Activated CD4-positive, alpha-beta T cell treated with anti-CD3 and anti-CD28 coated beads for 36 hours (primary cell): ENCODE measurements around the gene DCLK1. TPM values are rescaled to one million over a fixed set of nuclear protein-coding genes. Genes with fewer than 3 reads are reported as not detected.

Experiments
- ATAC-seq: fragments of 200-7000 bp; cut with Tn5 transposase; one replicate; pipeline ENCODE4 v1.10.0; 2021; ENCODE audit warnings: mild to moderate bottlenecking, moderate library complexity
- CTCF ChIA-PET: fragments of 350-600 bp; sonication (Branson Sonifier 250); formaldehyde crosslinking; loops from one replicate; lab custom pipeline; 2021; ENCODE audit warnings: antibody characterized with exemption; lab: Charles Lee
- POLR2A ChIA-PET: fragments of 350-600 bp; sonication (Branson Sonifier 250); formaldehyde crosslinking; loops from one replicate; lab custom pipeline; 2021; ENCODE audit warnings: antibody characterized with exemption, inconsistent platforms; lab: Charles Lee
- DNase-seq: peaks from one replicate; pipeline ENCODE4 v3.0.0-alpha.2; 2020
- H3K27ac Mint-ChIP-seq: one replicate; pipeline ENCODE4 v1.8.0; 2021; ENCODE audit warnings: mixed read lengths
- H3K27me3 Mint-ChIP-seq: one replicate; pipeline ENCODE4 v1.8.0; 2021; ENCODE audit warnings: mixed read lengths
- H3K36me3 Mint-ChIP-seq: one replicate; pipeline ENCODE4 v1.8.0; 2021; ENCODE audit warnings: low read depth, mixed read lengths
- H3K4me1 Mint-ChIP-seq: one replicate; pipeline ENCODE4 v1.8.0; 2021; ENCODE audit warnings: mixed read lengths
- H3K4me3 Mint-ChIP-seq: one replicate; pipeline ENCODE4 v1.8.0; 2021; ENCODE audit warnings: mild to moderate bottlenecking, moderate library complexity, mixed read lengths
- H3K9me3 Mint-ChIP-seq: one replicate; pipeline ENCODE4 v1.8.0; 2021; ENCODE audit warnings: low read depth, mixed read lengths
- intact Hi-C, 2 experiments: fragments of 100-400 bp; cut with DNase I in 1 of 2; cut with micrococcal nuclease in 1 of 2; formaldehyde crosslinking; loops; one replicate each; pipeline versions ENCODE4 v1.14.2 to v1.15.1; 2022 to 2024; cut with DNase I, micrococcal nuclease
- total RNA-seq, 2 experiments: library from RNA; stranded (reverse); gene quantifications; one replicate each; pipeline ENCODE4 v1.2.3, GENCODE V29; 2021

The DCLK1 gene
- total RNA-seq, 2 experiments from 2014 or later: not detected

GRCh38 chr13:35741657-35742056 is 389.5 kb downstream of the DCLK1 start:
- intact Hi-C loops: no loop called here
- Mint-ChIP-seq H3K4me1 (no peaks in the 10 kb centered on the region), H3K9me3 (no peaks in the 10 kb centered on the region), H3K4me3 (no peak overlapping the region), H3K27ac (no peak overlapping the region), H3K27me3 (peaks cover 2% of the 10 kb centered on the region), H3K36me3 (no peaks in the 10 kb centered on the region)
- POLR2A ChIA-PET: no interaction called here
- CTCF ChIA-PET: no interaction called here
- no peak for ATAC-seq
- DNase-seq: no peak

GRCh38 chr13:35736876-35737275 is 394.3 kb downstream of the DCLK1 start:
- no peak for ATAC-seq
- Mint-ChIP-seq H3K27me3 (peaks cover 2% of the 10 kb centered on the region), H3K36me3 (no peaks in the 10 kb centered on the region), H3K4me1 (no peaks in the 10 kb centered on the region), H3K9me3 (peaks cover 2% of the 10 kb centered on the region), H3K4me3 (no peak overlapping the region), H3K27ac (no peak overlapping the region)
- POLR2A ChIA-PET: no interaction called here
- no peak for DNase-seq
- intact Hi-C loops: no loop called here
- CTCF ChIA-PET: no interaction called here

GRCh38 chr13:35733827-35734226 is 397.4 kb downstream of the DCLK1 start:
- H3K4me3 Mint-ChIP-seq: no peak overlapping the region
- H3K9me3 Mint-ChIP-seq: peaks cover 2% of the 10 kb centered on the region
- no peaks in the 10 kb centered on the region for H3K27me3 Mint-ChIP-seq
- POLR2A ChIA-PET: no interaction called here
- no peak overlapping the region for H3K27ac Mint-ChIP-seq
- CTCF ChIA-PET: no interaction called here
- H3K4me1 Mint-ChIP-seq: no peaks in the 10 kb centered on the region
- ATAC-seq (no peak), DNase-seq (no peak)
- H3K36me3 Mint-ChIP-seq: no peaks in the 10 kb centered on the region
- intact Hi-C loops: no loop called here

- ChIA-PET CTCF (no interaction called here), POLR2A (no interaction called here)
Measured at GRCh38 chr13:35732565-35732964, 398.6 kb downstream of the DCLK1 start.

GRCh38 chr13:35731471-35731870 is 399.7 kb downstream of the DCLK1 start:
- H3K36me3 Mint-ChIP-seq: no peaks in the 10 kb centered on the region
- ChIA-PET CTCF (no interaction called here), POLR2A (no interaction called here)
- H3K4me1 Mint-ChIP-seq: no peaks in the 10 kb centered on the region
- intact Hi-C loops: no loop called here
- no peaks in the 10 kb centered on the region for H3K27me3 Mint-ChIP-seq
- peaks cover 2% of the 10 kb centered on the region for H3K9me3 Mint-ChIP-seq
- H3K4me3 Mint-ChIP-seq: no peak overlapping the region
- no peak for ATAC-seq
- no peak for DNase-seq
- no peak overlapping the region for H3K27ac Mint-ChIP-seq

More at GRCh38 chr13:35732565-35732964, 398.6 kb downstream of the DCLK1 start:
- H3K36me3 Mint-ChIP-seq: no peaks in the 10 kb centered on the region
- H3K27ac Mint-ChIP-seq: no peak overlapping the region
- intact Hi-C loops: no loop called here
- ATAC-seq: no peak
- H3K4me3 Mint-ChIP-seq: no peak overlapping the region
- peaks cover 2% of the 10 kb centered on the region for H3K9me3 Mint-ChIP-seq
- no peak for DNase-seq
- no peaks in the 10 kb centered on the region for H3K27me3 Mint-ChIP-seq
- H3K4me1 Mint-ChIP-seq: no peaks in the 10 kb centered on the region

GRCh38 chr13:35729926-35730627 is 401.1 kb downstream of the DCLK1 start:
- no peak overlapping the region for H3K4me3 Mint-ChIP-seq
- H3K4me1 Mint-ChIP-seq: no peaks in the 10 kb centered on the region
- no peak for ATAC-seq
- H3K27ac Mint-ChIP-seq: no peak overlapping the region
- POLR2A ChIA-PET: no interaction called here
- peaks cover 2% of the 10 kb centered on the region for H3K9me3 Mint-ChIP-seq
- CTCF ChIA-PET: no interaction called here
- intact Hi-C loops: no loop called here
- H3K27me3 Mint-ChIP-seq: no peaks in the 10 kb centered on the region
- no peaks in the 10 kb centered on the region for H3K36me3 Mint-ChIP-seq
- DNase-seq: no peak

- ATAC-seq (no peak), DNase-seq (no peak)
- H3K36me3 Mint-ChIP-seq: no peaks in the 10 kb centered on the region
- H3K9me3 Mint-ChIP-seq: no peaks in the 10 kb centered on the region
- H3K27ac Mint-ChIP-seq: no peak overlapping the region
- H3K27me3 Mint-ChIP-seq: no peaks in the 10 kb centered on the region
- H3K4me3 Mint-ChIP-seq: no peak overlapping the region
- intact Hi-C loops: no loop called here
- CTCF ChIA-PET: no interaction called here
- POLR2A ChIA-PET: no interaction called here
- no peaks in the 10 kb centered on the region for H3K4me1 Mint-ChIP-seq
Measured at GRCh38 chr13:35727881-35728280, 403.3 kb downstream of the DCLK1 start.

GRCh38 chr13:35724446-35724845 is 406.7 kb downstream of the DCLK1 start:
- no peaks in the 10 kb centered on the region for H3K4me1 Mint-ChIP-seq
- CTCF ChIA-PET: no interaction called here

GRCh38 chr13:35723821-35724220 is 407.4 kb downstream of the DCLK1 start:
- Mint-ChIP-seq H3K27ac (no peak overlapping the region), H3K4me1 (no peaks in the 10 kb centered on the region), H3K36me3 (no peaks in the 10 kb centered on the region), H3K9me3 (no peaks in the 10 kb centered on the region), H3K27me3 (peaks cover 13% of the 10 kb centered on the region), H3K4me3 (no peak overlapping the region)
- DNase-seq: no peak
- intact Hi-C loops: no loop called here
- ChIA-PET CTCF (no interaction called here), POLR2A (no interaction called here)
- ATAC-seq: no peak

More at GRCh38 chr13:35724446-35724845, 406.7 kb downstream of the DCLK1 start:
- intact Hi-C loops: no loop called here
- Mint-ChIP-seq H3K27ac (no peak overlapping the region), H3K36me3 (no peaks in the 10 kb centered on the region), H3K27me3 (peaks cover 13% of the 10 kb centered on the region), H3K9me3 (no peaks in the 10 kb centered on the region), H3K4me3 (no peak overlapping the region)
- POLR2A ChIA-PET: no interaction called here
- DNase-seq: no peak
- no peak for ATAC-seq

GRCh38 chr13:35723053-35723461 is 408.1 kb downstream of the DCLK1 start:
- Mint-ChIP-seq H3K9me3 (no peaks in the 10 kb centered on the region), H3K27ac (no peak overlapping the region), H3K4me3 (no peak overlapping the region), H3K27me3 (peaks cover 13% of the 10 kb centered on the region), H3K4me1 (no peaks in the 10 kb centered on the region), H3K36me3 (no peaks in the 10 kb centered on the region)
- no peak for ATAC-seq
- DNase-seq: no peak
- POLR2A ChIA-PET: no interaction called here
- CTCF ChIA-PET: interaction anchor here (1.0 to 1.1 kb wide), 2 partner anchors 12 to 13 kb away, joined by 3 read pairs; no protein-coding TSS in a partner anchor
- intact Hi-C loops: no loop called here

GRCh38 chr13:35722458-35723052 is 408.6 kb downstream of the DCLK1 start:
- no peaks in the 10 kb centered on the region for H3K4me1 Mint-ChIP-seq
- intact Hi-C loops: no loop called here

More at GRCh38 chr13:35722458-35723052, 408.6 kb downstream of the DCLK1 start:
- Mint-ChIP-seq H3K36me3 (no peaks in the 10 kb centered on the region), H3K27ac (no peak overlapping the region), H3K9me3 (no peaks in the 10 kb centered on the region), H3K27me3 (peaks cover 13% of the 10 kb centered on the region), H3K4me3 (no peak overlapping the region)
- no peak for DNase-seq
- no peak for ATAC-seq
- POLR2A ChIA-PET: no interaction called here
- CTCF ChIA-PET: interaction anchor here (0.8 to 1.1 kb wide), 3 partner anchors 12 to 68 kb away, joined by 3 to 4 read pairs (median 3); no protein-coding TSS in a partner anchor
